Colon (tissue), 2 donors: ENCODE results near the gene OAF.
"Not testable (repeated sequence)": the region's sequence is repeated elsewhere in the genome, so short reads cannot be mapped to it uniquely, and the experiment has no call there.

ENCODE experiments used
- FAIRE-seq: peaks from 2 replicates; lab custom pipeline; 2012; peaks lifted over from hg19 to GRCh38; lab: Jason Lieb, UNC
- donor health status: control.
- donor health status: control.

The OAF gene

GRCh38 chr11:120210626-120211521 lies at the start of gene OAF:
TSS of gene OAF (plus strand) at chr11:120211032. CDS start at chr11:120211280, 248 bp downstream.
- FAIRE-seq = no peak

GRCh38 chr11:120167659-120168058 lies 43.2 kb upstream of the OAF start:
- FAIRE-seq = no peak

DNA sequence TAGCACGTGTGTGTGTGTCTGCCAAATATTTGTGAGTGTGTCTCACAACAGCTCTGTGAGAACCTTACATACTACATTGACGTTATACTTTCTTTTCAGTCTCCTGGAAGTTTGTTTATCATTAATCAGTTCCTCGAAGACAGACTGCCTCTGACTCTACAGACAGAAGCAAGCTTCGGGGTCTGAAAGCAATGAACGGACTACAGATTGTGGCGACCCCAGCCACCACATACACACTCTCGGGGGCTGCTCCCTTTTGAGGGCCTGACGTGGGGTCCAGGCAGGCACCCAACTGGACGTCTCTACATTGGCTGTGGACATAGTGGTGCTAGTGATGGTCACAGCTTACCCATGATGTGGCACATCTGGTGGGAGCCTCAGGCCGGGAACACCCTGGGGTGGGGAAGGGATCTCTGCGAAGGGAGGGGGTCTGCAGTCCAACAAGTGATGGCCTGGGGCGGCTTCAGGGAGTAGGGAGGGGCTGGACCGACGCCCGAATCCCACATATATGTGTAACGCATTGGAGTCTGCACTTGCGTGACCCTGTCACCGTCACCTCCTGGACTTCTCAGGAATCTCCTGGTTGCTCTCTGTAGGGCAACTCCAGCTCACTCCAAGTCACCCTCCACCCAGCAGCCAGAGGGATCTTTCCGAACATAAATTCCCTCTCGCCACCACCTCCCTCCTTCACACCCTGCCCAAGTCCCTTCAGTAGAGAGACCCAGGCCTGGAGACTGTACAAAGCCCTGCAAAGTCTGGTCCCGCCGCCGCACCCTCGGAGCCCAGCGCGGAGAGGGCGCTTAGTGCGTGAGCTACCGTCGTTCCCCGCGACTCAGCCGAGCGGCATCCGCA lies 42.5 kb upstream of the OAF start:
- no peak for FAIRE-seq

- FAIRE-seq = no peak
These were observed 41.7 kb upstream of the OAF start for GRCh38 chr11:120168960-120169681.

- FAIRE-seq = no peak
These were observed 40.7 kb upstream of the OAF start for GRCh38 chr11:120169981-120170698.

DNA sequence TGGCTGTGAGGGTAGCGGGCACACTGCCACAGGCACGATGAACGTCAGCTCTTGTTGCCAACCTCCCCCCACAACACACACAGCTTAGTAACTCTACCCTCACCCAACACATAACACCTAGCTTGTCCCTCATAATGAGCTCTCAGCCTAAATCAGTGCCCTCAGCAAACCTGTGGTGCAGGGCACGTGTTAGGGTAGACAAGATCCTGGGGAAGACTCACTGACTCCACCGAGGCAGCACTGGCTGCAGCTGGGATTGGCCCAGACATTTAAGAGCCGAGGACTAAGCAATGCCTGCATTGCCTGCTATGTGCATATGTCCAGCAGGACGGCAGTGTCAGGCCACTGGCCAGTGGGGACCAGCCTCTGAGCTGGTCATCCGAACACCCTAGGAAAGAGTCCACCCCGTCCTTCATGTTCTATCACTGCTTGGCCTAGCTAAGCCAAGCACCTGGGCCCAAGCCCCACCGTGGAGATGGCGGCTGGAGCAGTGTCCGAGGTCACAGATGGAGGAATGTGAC lies 40.0 kb upstream of the OAF start:
- no peak for FAIRE-seq

- no peak for FAIRE-seq
These were observed 38.5 kb upstream of the OAF start for GRCh38 chr11:120172054-120172911.

DNA sequence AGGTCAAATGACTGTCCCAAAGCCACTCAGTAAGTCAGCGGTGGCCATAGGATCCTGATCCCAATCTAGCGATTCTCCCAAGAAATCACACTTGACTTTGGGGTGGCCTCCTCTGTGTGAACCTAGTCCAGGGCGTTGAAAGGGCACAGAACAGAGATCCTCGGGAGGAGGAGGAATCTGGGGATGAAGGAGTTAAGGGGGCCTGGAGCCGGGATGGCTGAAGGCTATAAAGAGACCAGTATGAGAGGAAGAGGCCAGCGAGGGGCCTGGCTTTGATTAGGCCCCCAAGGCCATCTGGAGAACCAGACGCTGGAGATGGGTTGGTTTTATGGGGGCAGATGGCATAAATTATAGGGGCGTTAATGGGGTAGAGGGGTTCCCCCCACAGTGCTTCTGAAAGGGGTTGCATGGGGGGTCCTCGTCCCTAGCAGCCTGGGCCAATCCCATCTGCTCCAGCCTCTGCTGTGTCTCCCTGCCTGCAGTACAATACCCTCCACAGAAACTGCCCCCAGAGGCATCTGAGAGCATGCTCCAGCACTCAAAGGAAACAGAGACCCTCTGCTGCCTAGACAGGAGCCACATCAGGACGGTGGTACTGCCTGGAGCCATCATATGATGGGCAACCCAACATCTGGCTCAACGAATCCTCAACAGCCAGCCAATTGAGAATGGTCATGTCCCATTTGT lies 37.7 kb upstream of the OAF start:
- no peak for FAIRE-seq

DNA sequence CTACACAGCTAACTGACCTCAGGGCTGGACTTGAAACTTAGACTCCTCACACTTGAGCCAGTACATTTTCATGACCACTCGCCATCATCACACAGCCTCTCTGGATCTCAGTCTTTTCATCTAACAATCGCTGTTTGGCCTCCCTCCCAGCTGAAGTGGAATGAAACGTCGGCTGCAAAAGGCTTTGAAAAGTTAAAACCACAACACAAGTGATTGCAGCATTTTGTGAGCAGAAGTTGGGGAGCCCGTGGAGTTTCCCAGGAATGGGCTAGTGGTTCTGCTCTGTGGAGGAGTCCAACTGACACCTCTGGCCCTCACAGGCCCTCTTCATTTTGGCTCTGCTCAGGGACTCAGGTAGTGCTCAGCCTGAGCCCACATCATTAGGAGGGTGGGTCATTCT lies 37.0 kb upstream of the OAF start:
- no peak for FAIRE-seq

DNA sequence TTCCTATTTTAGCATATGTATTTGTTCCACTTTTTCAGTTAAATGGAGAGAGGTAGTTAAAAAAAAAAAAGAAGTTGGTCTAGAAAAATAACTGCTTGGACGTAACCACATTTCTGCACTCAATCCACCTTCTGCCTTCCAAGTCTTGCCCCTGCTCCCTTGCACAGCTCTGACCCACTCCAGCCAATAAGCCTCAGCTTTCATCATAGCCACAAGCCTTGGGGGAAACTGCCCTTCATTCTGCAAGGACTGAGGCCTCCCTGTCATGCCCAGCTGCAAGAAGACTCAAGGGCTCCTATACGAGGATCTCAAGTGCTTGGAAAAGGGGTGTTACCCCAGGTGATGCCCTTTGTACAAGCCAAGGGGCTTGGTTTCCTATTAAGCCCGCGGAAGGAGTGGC lies 36.0 kb upstream of the OAF start:
- no peak for FAIRE-seq

DNA sequence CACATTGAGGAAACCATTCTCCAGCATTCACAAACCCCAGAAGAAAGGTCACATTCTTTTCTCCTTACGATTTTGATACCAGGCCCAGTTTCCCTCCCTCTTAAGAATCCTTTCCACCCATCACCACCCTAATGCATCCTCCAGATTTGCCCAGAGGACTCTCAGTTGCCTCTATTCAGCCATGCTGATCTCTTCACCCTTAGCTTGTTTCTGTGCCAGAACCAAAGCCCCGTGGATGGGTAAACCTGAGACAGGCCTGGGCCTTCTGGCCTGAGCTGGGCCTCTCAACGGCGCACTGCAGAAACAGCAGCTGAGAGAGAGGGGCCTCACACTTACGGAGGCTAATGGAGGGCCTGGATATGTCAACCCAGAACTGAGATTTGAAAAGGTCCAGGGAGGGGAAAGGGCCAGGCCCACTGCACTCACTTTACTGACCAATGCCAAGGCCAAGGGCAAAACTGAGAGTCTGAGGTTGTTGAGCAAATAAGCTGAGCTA lies 32.2 kb upstream of the OAF start:
- FAIRE-seq = no peak

DNA sequence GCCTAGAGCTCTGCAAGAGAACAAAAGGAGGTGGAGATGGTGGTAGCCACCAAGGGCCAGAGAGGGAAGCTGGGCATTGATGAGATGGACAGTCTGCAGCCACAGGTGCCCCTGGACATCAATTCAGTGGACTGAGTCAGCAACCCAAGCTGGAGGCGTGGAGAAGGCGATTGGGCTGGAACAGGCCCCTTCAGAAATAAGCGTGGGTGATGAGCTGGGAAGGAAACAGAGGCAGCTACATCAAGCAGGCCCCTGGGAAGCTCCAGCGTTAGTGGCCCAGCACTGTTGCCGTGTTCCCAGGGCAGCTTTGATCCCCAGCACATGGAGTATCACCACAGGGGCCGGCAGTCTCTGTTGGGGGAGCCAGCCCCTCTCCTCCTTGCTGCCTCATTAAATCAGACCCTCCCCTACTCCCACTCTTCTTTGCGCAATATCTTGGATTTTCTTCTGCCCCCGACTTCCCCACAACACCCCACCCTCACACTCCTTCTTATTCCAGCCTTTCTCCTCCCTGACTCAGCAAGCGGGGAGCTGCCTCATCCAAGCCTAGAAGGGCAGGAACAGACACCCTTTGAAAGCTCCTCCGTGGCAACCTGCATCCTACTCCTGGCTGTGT lies 31.7 kb upstream of the OAF start:
- FAIRE-seq = no peak

GRCh38 chr11:120180063-120180462 lies 30.8 kb upstream of the OAF start:
- not testable (repeated sequence) for FAIRE-seq

GRCh38 chr11:120180551-120181232 lies 30.1 kb upstream of the OAF start:
- FAIRE-seq = no peak

DNA sequence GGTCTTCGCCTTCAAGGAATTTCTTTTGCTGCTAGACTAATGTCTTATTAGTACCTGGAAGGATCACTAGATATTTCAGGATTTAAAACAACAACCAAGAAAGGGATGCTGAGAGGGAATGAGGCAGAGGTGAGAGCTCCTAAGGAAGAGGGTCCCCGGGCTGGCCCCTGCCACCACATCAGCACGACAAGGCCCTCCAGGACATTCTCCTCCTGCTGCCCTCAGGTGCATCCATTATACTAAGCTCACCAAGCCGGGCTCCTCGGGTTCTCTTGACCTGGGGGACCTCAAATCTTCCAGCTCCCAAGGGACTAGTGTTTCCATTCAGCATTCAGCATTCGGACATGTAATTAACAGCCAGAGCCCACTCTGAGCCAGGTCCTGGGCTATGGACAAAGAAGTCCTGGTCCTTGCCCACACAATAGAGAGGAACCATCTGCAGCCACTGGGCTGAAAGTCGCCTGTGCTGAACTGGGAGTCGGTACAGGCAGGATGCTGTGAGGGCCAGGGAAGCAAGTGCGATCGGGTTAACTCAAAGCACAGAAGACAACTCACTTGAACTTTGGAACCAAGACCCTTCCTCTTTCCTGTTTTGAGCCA lies 29.4 kb upstream of the OAF start:
- no peak for FAIRE-seq

GRCh38 chr11:120182372-120182771 lies 28.5 kb upstream of the OAF start:
- FAIRE-seq = no peak

- FAIRE-seq = no peak
These were observed 27.9 kb upstream of the OAF start for GRCh38 chr11:120182790-120183491.

DNA sequence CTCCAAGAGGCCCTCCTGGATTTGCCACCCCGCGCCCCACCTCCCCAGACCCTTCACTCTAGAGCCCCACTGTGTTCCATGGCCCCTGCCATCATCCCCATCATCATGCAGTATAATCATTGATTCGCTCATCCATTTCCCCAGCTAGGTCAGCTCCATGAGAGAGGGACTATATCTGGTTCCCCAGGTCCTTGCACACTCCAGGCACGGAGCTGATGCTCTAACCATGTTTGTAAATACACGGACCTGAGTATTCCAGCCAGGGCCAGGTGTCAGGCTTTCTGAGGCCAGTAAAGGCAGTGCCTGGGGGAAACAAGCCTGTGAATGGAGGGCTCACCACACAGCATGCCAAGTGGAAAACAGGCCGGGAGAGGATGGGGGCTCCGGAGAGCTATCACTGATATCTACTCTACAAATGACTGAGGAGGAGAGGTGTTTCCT lies 27.1 kb upstream of the OAF start:
- FAIRE-seq = no peak
